Upper lobe of right lung (tissue), 1 donor: ENCODE data around the gene ZSCAN5B. TPM values are rescaled to one million over a fixed set of nuclear protein-coding genes. Genes with fewer than 3 reads are reported as not detected.

Experiments
- ATAC-seq: fragments of 200-7000 bp; cut with Tn5 transposase; one replicate; pipeline ENCODE4 v1.9.1; 2020; ENCODE audit warnings: mild to moderate bottlenecking, moderate library complexity
- DNase-seq: peaks from one replicate; pipeline ENCODE4 v3.0.0-alpha.2; 2020
- H3K27ac ChIP-seq: fragments of 200-600 bp; one replicate; pipeline ENCODE4 v1.8.0; 2022
- H3K27me3 ChIP-seq: fragments of 200-600 bp; one replicate; pipeline ENCODE4 v1.8.0; 2022; ENCODE audit warnings: mild to moderate bottlenecking
- H3K36me3 ChIP-seq: fragments of 200-600 bp; one replicate; pipeline ENCODE4 v1.8.0; 2022
- H3K4me1 ChIP-seq: fragments of 200-600 bp; one replicate; pipeline ENCODE4 v1.8.0; 2022
- H3K4me3 ChIP-seq: fragments of 200-600 bp; one replicate; pipeline ENCODE4 v1.8.0; 2022; ENCODE audit warnings: mild to moderate bottlenecking
- H3K9me3 ChIP-seq: fragments of 200-600 bp; one replicate; pipeline ENCODE4 v1.8.0; 2022
- intact Hi-C: fragments of 100-400 bp; cut with DNase I; formaldehyde crosslinking; loops from one replicate; pipeline ENCODE4 v1.11.0; 2022
- total RNA-seq: library from RNA; stranded (reverse); fragmentation: NEBNext Ultra II Directional; extraction: Animal tissue kit (Norgen Biotek cat#: 25700); gene quantifications from one replicate; pipeline ENCODE4 v1.2.1, GENCODE V29; 2021
- TF ChIP-seq, protein P1 (sequence below): fragments of 200-600 bp; IDR thresholded peaks from one replicate; pipeline ENCODE4 v1.8.0; 2022; ENCODE audit warnings: antibody characterized with exemption
- donor health status: DM: no; HTN: yes; CAD: no; lungs with severe emphysema.

Gene ZSCAN5B
- total RNA-seq, 1 donor from 2014 or later, result 0.20 TPM

DNA sequence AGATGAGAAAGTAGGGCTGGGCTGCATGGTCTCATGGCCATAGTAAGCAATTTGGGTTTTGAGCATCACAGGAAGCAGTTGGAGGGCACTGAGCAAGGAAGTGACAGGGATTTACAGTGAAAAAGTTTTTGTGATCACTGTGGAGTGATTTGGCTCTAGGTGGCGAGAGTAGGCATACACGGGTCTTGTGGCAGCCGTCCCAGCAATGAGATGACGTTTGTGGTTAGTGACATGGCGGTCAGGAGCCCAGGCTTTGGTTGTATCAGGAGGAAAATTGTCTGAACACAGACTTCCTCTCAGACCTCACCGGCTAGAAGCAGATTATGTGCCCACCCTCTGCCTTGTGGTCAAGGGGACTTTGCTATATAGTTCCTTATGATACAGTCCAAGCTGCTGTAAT is 53.2 kb downstream of the ZSCAN5B start:
- H3K27ac ChIP-seq, result peak overlapping the region; percentile 8

DNA sequence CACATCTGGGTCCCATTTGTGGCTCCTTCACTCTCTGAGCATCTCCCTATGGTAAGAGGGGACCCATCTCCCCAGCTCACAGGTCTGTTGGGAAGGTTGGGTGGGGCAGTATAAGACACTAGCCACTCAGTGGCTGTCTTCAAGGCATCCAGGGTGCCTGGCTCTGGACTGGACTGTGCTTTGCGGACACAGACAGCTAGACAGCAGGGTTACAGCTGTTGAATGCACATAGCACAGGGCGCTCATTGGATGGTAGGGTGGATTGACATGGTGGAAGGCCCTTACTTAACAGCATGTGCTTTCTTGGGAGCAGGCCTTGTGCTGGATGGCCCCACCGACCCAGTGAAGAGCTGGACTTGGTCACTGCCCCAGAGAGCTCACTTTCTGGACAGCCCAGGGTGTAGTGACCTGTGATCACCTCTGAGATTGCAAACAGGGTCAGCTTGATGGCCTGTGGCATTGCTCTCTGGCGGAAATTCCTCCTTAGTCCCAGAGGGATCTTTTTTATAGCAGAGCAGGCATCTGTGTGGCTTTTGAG is 54.6 kb downstream of the ZSCAN5B start:
- Histone ChIP-seq H3K4me1 (peaks cover 20% of the 10 kb centered on the region), H3K27ac (peak overlapping the region; percentile 94), H3K9me3 (no peaks in the 10 kb centered on the region), H3K4me3 (no peak overlapping the region), H3K36me3 (peaks cover 8% of the 10 kb centered on the region), H3K27me3 (no peaks in the 10 kb centered on the region)
- TF ChIP-seq, protein P1, sequence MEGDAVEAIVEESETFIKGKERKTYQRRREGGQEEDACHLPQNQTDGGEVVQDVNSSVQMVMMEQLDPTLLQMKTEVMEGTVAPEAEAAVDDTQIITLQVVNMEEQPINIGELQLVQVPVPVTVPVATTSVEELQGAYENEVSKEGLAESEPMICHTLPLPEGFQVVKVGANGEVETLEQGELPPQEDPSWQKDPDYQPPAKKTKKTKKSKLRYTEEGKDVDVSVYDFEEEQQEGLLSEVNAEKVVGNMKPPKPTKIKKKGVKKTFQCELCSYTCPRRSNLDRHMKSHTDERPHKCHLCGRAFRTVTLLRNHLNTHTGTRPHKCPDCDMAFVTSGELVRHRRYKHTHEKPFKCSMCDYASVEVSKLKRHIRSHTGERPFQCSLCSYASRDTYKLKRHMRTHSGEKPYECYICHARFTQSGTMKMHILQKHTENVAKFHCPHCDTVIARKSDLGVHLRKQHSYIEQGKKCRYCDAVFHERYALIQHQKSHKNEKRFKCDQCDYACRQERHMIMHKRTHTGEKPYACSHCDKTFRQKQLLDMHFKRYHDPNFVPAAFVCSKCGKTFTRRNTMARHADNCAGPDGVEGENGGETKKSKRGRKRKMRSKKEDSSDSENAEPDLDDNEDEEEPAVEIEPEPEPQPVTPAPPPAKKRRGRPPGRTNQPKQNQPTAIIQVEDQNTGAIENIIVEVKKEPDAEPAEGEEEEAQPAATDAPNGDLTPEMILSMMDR, result no peak
- intact Hi-C loops, result no loop called here
- DNase-seq, result no peak
- ATAC-seq, result no peak

More for the DNA sequence above, 53.2 kb downstream of the ZSCAN5B start:
- no peak for ATAC-seq
- no peak for DNase-seq
- no peak overlapping the region for H3K4me3 ChIP-seq
- intact Hi-C loops, result no loop called here
- TF ChIP-seq, protein P1, result no peak
- peaks cover 17% of the 10 kb centered on the region for H3K36me3 ChIP-seq
- H3K4me1 ChIP-seq, result peaks cover 20% of the 10 kb centered on the region
- H3K9me3 ChIP-seq, result no peaks in the 10 kb centered on the region
- H3K27me3 ChIP-seq, result no peaks in the 10 kb centered on the region

- ATAC-seq, result peak; percentile 19
- Histone ChIP-seq H3K4me3 (peak overlapping the region; percentile 62), H3K9me3 (no peaks in the 10 kb centered on the region), H3K27me3 (no peaks in the 10 kb centered on the region), H3K4me1 (peaks cover 26% of the 10 kb centered on the region), H3K27ac (peak overlapping the region; percentile 94), H3K36me3 (peaks cover under 1% of the 10 kb centered on the region)
- peak; percentile 79 for DNase-seq
- intact Hi-C loops, result no loop called here
- TF ChIP-seq, protein P1, result no peak
These were observed 55.3 kb downstream of the ZSCAN5B start for GRCh38 chr19:56142087-56142787.

- H3K27ac ChIP-seq, result peak overlapping the region; percentile 94
- H3K4me3 ChIP-seq, result peak overlapping the region; percentile 62
- DNase-seq, result no peak
- TF ChIP-seq, protein P1, result no peak
- H3K27me3 ChIP-seq, result no peaks in the 10 kb centered on the region
- ATAC-seq, result no peak
- intact Hi-C loops, result no loop called here
- no peaks in the 10 kb centered on the region for H3K9me3 ChIP-seq
- no peaks in the 10 kb centered on the region for H3K36me3 ChIP-seq
- peaks cover 26% of the 10 kb centered on the region for H3K4me1 ChIP-seq
These were observed 56.1 kb downstream of the ZSCAN5B start for GRCh38 chr19:56141417-56141993.

DNA sequence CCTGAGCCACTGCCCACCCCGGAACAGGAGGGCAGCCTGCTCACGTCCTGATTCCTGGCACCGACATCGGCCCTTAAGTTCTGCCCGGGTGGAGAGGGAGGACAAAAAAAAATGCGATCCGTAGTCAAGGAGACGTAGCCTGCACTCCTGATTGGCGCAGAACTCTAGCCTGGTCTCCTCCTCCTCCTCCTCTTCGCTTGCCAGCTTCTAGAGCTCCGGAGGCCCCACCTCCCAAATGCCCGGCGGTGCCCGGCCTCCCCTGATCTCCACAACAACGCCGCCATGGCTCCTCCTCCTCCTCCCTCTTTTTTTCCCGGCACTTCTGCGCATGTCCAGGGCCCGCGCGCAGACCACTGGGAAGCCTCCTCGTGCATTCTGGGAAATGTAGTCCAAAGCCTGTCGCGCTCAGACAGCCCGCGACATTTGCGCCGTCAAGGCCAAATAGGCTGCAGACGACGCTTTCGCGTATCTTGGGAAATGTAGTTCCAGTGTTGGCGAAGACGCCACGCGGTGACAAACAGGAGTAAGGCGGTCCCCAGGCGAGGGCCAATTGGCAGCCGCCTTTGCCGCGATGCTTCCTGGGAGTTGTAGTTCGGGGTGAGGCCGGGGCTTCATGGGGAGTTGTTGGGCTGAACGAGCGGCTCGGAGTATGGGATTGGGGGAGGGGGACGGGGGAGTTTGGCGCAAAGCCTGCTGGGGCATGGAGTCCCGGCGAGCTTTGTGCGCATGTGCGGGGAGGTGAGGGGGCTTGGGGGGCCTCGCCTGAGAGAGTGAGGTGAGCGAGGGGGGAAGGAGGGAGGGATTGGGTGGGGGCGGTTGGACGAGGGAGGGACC is 56.8 kb downstream of the ZSCAN5B start, which contains the start of gene ZNF444:
Gene ZNF444 (plus strand): TSS at position 705 of the 834 bp plus-strand sequence. CDS start 5,625 bp downstream, outside the sequence.
- peak within 1 kb of the TSS; percentile 62 for H3K4me3 ChIP-seq
- peaks cover 26% of the 10 kb centered on the region for H3K4me1 ChIP-seq
- no peaks in the 10 kb centered on the region for H3K9me3 ChIP-seq
- intact Hi-C loops, result no loop called here
- peak; percentile 89 for ATAC-seq
- no peaks in the 10 kb centered on the region for H3K27me3 ChIP-seq
- H3K27ac ChIP-seq, result peak within 1 kb of the TSS; percentile 94
- peak; percentile 99 for DNase-seq
- no peaks in the 10 kb centered on the region for H3K36me3 ChIP-seq
- TF ChIP-seq, protein P1, result no peak
